Osteoblast (primary cell): ENCODE measurements around the gene KCNH3. TPM values are rescaled to one million over a fixed set of nuclear protein-coding genes. Genes with fewer than 3 reads are reported as not detected.
A peak's percentile ranks its signal among the peaks of the same experiment; 100 is the strongest.

ENCODE experiments used
- DNase-seq: peaks from one replicate; pipeline ENCODE4 v3.0.0; 2011; ENCODE audit warnings: low spot score, mixed read lengths; ENCODE audit not compliant: insufficient read length; ENCODE audit errors: missing footprints
- H2AFZ ChIP-seq: 2 replicates; pipeline ENCODE4 v1.6.0; 2011; ENCODE audit warnings: mild to moderate bottlenecking, low read length
- H3K27ac ChIP-seq: 2 replicates; pipeline ENCODE4 v1.5.1; 2011; ENCODE audit warnings: mild to moderate bottlenecking, low read depth, low read length, moderate library complexity
- H3K27me3 ChIP-seq: 2 replicates; pipeline ENCODE4 v1.6.0; 2012; ENCODE audit warnings: mild to moderate bottlenecking, control low read depth, inconsistent platforms, low read length, moderate library complexity; ENCODE audit not compliant: insufficient read depth
- H3K36me3 ChIP-seq: 2 replicates; pipeline ENCODE4 v1.5.1; 2011; ENCODE audit warnings: mild to moderate bottlenecking, low read length, control low read depth, moderate library complexity; ENCODE audit not compliant: insufficient read depth
- H3K4me1 ChIP-seq: 2 replicates; pipeline ENCODE4 v1.5.1; 2011; ENCODE audit warnings: mild to moderate bottlenecking, low read length, control low read depth, moderate library complexity; ENCODE audit not compliant: insufficient read depth
- H3K4me2 ChIP-seq: 2 replicates; pipeline ENCODE4 v1.6.0; 2011; ENCODE audit warnings: mild to moderate bottlenecking, low read length; ENCODE audit not compliant: insufficient read depth
- H3K4me3 ChIP-seq: fragments of 200-600 bp; sonication (generic); 3 replicates; pipeline ENCODE4 v1.5.1; 2012; ENCODE audit warnings: mild to moderate bottlenecking, low read length, inconsistent platforms; ENCODE audit not compliant: insufficient read depth
- H3K79me2 ChIP-seq: 2 replicates; pipeline ENCODE4 v1.6.0; 2012; ENCODE audit warnings: mild to moderate bottlenecking, low read length, control low read depth, inconsistent platforms; ENCODE audit not compliant: insufficient read depth
- H3K9me3 ChIP-seq: 2 replicates; pipeline ENCODE4 v1.5.1; 2011; ENCODE audit warnings: low read depth, low read length, control low read depth
- H4K20me1 ChIP-seq: 2 replicates; pipeline ENCODE4 v1.6.0; 2012; ENCODE audit warnings: mild to moderate bottlenecking, low read length, control low read depth; ENCODE audit not compliant: insufficient read depth
- CTCF ChIP-seq: IDR thresholded peaks from 2 replicates; pipeline ENCODE4 v1.5.1; 2011; ENCODE audit warnings: mild to moderate bottlenecking, low read depth, low read length, moderate library complexity; ENCODE audit errors: extremely low read depth
- total RNA-seq: library from RNA; depleted of rRNA; stranded (reverse); fragments of >200 nt; gene quantifications from 2 replicates; pipeline ENCODE4 v1.2.3, GENCODE V29; 2012

Gene KCNH3
- total RNA-seq, 1 donor, result not detected

- no peak overlapping the region for H3K4me2 ChIP-seq
These were observed 14.1 kb downstream of the KCNH3 start for GRCh38 chr12:49552899-49553298.

GRCh38 chr12:49553512-49554088 is 14.8 kb downstream of the KCNH3 start:
- H3K79me2 ChIP-seq, result no peaks in the 10 kb centered on the region
- DNase-seq, result peak; percentile 71
- no peak overlapping the region for H3K4me3 ChIP-seq
- peaks cover 27% of the 10 kb centered on the region for H3K27me3 ChIP-seq
- no peaks in the 10 kb centered on the region for H4K20me1 ChIP-seq
- no peak overlapping the region for H2AFZ ChIP-seq
- H3K36me3 ChIP-seq, result peaks cover 4% of the 10 kb centered on the region
- peaks cover 3% of the 10 kb centered on the region for H3K4me1 ChIP-seq
- no peak overlapping the region for H3K4me2 ChIP-seq
- peak; percentile 29 for TF ChIP-seq CTCF
- no peaks in the 10 kb centered on the region for H3K9me3 ChIP-seq
- H3K27ac ChIP-seq, result no peak overlapping the region

More at GRCh38 chr12:49552899-49553298, 14.1 kb downstream of the KCNH3 start:
- DNase-seq, result peak; percentile 66
- H3K4me1 ChIP-seq, result peaks cover 5% of the 10 kb centered on the region
- H4K20me1 ChIP-seq, result no peaks in the 10 kb centered on the region
- TF ChIP-seq CTCF, result no peak
- H3K36me3 ChIP-seq, result no peaks in the 10 kb centered on the region
- H3K9me3 ChIP-seq, result no peaks in the 10 kb centered on the region
- H3K27me3 ChIP-seq, result peaks cover 34% of the 10 kb centered on the region
- H3K79me2 ChIP-seq, result no peaks in the 10 kb centered on the region
- no peak overlapping the region for H3K27ac ChIP-seq
- H3K4me3 ChIP-seq, result no peak overlapping the region
- no peak overlapping the region for H2AFZ ChIP-seq

GRCh38 chr12:49554266-49554665 is 15.4 kb downstream of the KCNH3 start:
- Histone ChIP-seq H3K79me2 (no peaks in the 10 kb centered on the region), H4K20me1 (no peaks in the 10 kb centered on the region), H3K27me3 (peaks cover 22% of the 10 kb centered on the region), H3K27ac (no peak overlapping the region), H3K4me1 (no peaks in the 10 kb centered on the region), H3K9me3 (no peaks in the 10 kb centered on the region), H2AFZ (no peak overlapping the region), H3K4me3 (no peak overlapping the region), H3K36me3 (peaks cover 9% of the 10 kb centered on the region), H3K4me2 (no peak overlapping the region)
- DNase-seq, result no peak
- no peak for TF ChIP-seq CTCF

GRCh38 chr12:49555631-49556390 is 17.0 kb downstream of the KCNH3 start:
- Histone ChIP-seq H3K79me2 (no peaks in the 10 kb centered on the region), H3K9me3 (no peaks in the 10 kb centered on the region), H2AFZ (no peak overlapping the region), H4K20me1 (no peaks in the 10 kb centered on the region), H3K4me1 (no peaks in the 10 kb centered on the region), H3K4me3 (no peak overlapping the region), H3K4me2 (no peak overlapping the region), H3K27ac (no peak overlapping the region), H3K36me3 (peaks cover 21% of the 10 kb centered on the region), H3K27me3 (peaks cover 15% of the 10 kb centered on the region)
- no peak for TF ChIP-seq CTCF
- peak; percentile 65 for DNase-seq
